Activated T-cell treated with anti-CD3 and anti-CD28 coated beads, Interleukin-2, amount 50 U/mL, for 4 hours (primary cell): ENCODE data around the gene ANTXR1. TPM values are rescaled to one million over a fixed set of nuclear protein-coding genes. Genes with fewer than 3 reads are reported as not detected.

Source experiments
- ATAC-seq, 2 donors: fragments of 200-7000 bp; cut with Tn5 transposase; one replicate each; pipeline ENCODE4 v1.10.0; 2021
- DNase-seq: peaks from one replicate; pipeline ENCODE4 v3.0.0-alpha.2; 2020
- H3K27me3 Mint-ChIP-seq: one replicate; pipeline ENCODE4 v1.8.0; 2021; ENCODE audit warnings: low read depth, mixed read lengths
- H3K36me3 Mint-ChIP-seq: one replicate; pipeline ENCODE4 v1.8.0; 2022; ENCODE audit warnings: mixed read lengths; ENCODE audit not compliant: insufficient read depth
- H3K4me1 Mint-ChIP-seq: one replicate; pipeline ENCODE4 v1.8.0; 2021; ENCODE audit warnings: low read depth, mixed read lengths
- H3K4me3 Mint-ChIP-seq: one replicate; pipeline ENCODE4 v1.8.0; 2021; ENCODE audit warnings: mild to moderate bottlenecking, moderate library complexity, mixed read lengths
- H3K9me3 Mint-ChIP-seq: one replicate; pipeline ENCODE4 v1.8.0; 2021; ENCODE audit warnings: mixed read lengths
- total RNA-seq, 3 donors: library from RNA; stranded (reverse); gene quantifications; one replicate each; pipeline ENCODE4 v1.2.1, GENCODE V29; 2021

ANTXR1 gene
- total RNA-seq, 3 donors from 2014 or later, result 0.40 to 0.79 (median 0.43) TPM

DNA sequence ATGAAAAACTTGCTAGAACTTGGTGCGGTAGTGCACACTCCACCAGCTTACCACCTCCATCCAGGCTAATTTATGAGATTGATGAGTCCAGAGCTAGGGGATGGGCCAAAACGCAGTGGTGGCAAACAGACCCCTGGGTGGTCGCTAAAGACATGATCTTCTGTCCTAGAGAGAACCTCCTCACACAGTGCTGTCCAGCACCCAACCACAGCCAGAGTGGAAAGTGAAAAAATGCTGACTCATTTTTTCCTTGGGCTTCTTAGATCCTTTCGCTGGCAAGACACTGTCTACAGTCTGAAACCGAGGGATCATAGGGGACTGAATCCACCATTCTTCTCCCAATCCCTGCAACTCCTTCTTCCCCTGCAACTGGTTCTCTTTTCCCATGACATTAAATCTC is 4.1 kb downstream of the ANTXR1 start:
- Mint-ChIP-seq H3K36me3 (no peaks in the 10 kb centered on the region), H3K9me3 (no peaks in the 10 kb centered on the region), H3K4me3 (no peak overlapping the region), H3K27me3 (peaks cover 77% of the 10 kb centered on the region), H3K4me1 (peaks cover 13% of the 10 kb centered on the region)
- no peak for ATAC-seq
- DNase-seq, result no peak

DNA sequence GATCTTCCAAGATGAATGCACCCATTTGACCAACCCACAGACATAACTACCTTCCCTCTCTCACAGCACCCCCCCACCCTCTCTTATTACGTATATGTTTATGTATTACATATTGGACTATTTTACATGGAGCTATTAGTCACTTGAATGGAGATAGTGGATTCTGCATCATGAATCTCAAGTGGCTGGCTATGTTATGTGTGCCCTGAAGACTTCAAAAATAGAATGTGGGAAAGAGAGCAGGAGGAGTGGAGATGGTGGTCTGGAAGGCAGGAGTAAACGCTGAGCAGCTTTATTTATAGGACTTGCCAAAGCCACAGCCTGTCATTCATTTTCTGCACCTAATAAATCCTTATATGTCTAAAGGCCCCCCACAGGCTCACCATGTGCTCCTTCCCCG is 4.9 kb downstream of the ANTXR1 start:
- Mint-ChIP-seq H3K4me3 (no peak overlapping the region), H3K27me3 (peaks cover 69% of the 10 kb centered on the region), H3K4me1 (peaks cover 8% of the 10 kb centered on the region), H3K36me3 (no peaks in the 10 kb centered on the region), H3K9me3 (no peaks in the 10 kb centered on the region)
- DNase-seq (no peak), ATAC-seq (no peak)

- Mint-ChIP-seq H3K4me1 (peaks cover 7% of the 10 kb centered on the region), H3K27me3 (peaks cover 64% of the 10 kb centered on the region), H3K9me3 (no peaks in the 10 kb centered on the region), H3K4me3 (no peak overlapping the region), H3K36me3 (no peaks in the 10 kb centered on the region)
- DNase-seq, result no peak
- ATAC-seq, result no peak
These were observed 5.7 kb downstream of the ANTXR1 start for GRCh38 chr2:69018678-69019095.

DNA sequence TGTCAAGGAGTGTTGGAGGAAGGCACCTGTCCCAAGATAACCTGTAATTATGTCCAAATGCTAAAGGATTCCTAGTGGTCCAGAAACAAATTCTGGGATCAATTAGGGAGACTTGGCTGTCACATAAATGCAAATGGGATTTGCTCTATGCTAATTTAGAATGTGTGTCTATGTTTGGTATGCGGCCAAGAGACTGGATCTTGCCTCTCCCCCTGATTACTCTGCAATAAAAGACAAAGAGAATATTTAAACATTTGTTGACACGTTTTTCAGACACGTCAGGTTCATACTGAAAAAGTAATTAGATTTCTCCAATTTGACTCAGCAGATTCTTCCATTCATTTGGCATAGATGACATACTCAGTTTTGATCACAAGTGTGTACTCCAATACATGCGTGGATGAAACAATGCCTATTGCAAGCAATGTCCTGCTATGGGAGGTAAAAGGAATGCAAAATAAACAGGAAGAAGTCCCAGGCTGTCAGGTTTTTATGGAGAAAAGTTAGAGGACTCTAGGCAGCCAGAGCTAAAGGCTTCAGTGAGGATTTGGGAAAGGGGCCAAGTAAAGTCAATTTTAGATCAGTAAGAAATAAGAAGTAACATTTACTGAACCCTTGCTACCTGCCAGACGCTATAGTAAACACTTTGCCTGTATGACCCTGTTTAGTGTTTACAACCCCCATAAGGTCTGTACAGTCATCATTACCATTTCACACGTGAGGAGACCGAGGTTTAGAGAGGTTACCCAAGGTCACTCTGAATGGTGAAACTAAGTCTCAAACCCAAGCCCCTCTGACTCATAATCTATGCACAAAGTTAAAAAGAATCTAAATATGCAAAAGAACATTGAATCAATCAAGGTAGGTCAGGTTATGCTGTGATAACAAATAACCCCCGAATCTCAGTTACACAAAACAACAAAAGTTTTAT is 7.8 kb downstream of the ANTXR1 start:
- H3K9me3 Mint-ChIP-seq, result no peaks in the 10 kb centered on the region
- H3K36me3 Mint-ChIP-seq, result no peaks in the 10 kb centered on the region
- no peak overlapping the region for H3K4me3 Mint-ChIP-seq
- no peaks in the 10 kb centered on the region for H3K4me1 Mint-ChIP-seq
- DNase-seq, result no peak
- H3K27me3 Mint-ChIP-seq, result peaks cover 49% of the 10 kb centered on the region
- peak; percentile 38 to 51 for ATAC-seq

- Mint-ChIP-seq H3K9me3 (no peaks in the 10 kb centered on the region), H3K4me3 (no peak overlapping the region), H3K4me1 (no peaks in the 10 kb centered on the region), H3K27me3 (peaks cover 47% of the 10 kb centered on the region), H3K36me3 (no peaks in the 10 kb centered on the region)
- DNase-seq (no peak), ATAC-seq (no peak)
These were observed 8.7 kb downstream of the ANTXR1 start for GRCh38 chr2:69021727-69022126.

DNA sequence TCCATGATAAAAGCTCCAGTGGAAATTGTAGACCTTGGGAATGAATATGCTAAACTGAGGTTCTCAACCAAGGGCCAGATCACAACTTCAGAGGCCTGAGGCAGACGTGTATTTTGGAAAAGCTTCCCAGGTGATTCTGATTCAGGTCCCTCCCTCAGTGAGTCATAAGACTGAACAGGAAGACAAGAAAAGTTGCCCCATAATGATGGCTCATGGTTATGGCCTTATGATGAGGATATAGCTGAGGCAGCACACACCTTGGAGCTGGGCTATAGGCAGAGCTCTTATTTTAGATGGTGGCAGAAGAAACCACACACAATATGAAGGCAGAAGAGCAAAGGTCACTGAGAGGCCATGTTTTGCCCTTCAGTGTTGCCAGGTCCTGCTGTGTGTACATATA is 9.6 kb downstream of the ANTXR1 start:
- Mint-ChIP-seq H3K36me3 (no peaks in the 10 kb centered on the region), H3K4me1 (no peaks in the 10 kb centered on the region), H3K9me3 (no peaks in the 10 kb centered on the region), H3K4me3 (no peak overlapping the region), H3K27me3 (peaks cover 41% of the 10 kb centered on the region)
- DNase-seq (no peak), ATAC-seq (peak in 1 of 2 donors; percentile 23)

- Mint-ChIP-seq H3K9me3 (peaks cover 3% of the 10 kb centered on the region), H3K36me3 (no peaks in the 10 kb centered on the region), H3K4me3 (no peak overlapping the region), H3K27me3 (peaks cover 37% of the 10 kb centered on the region), H3K4me1 (no peaks in the 10 kb centered on the region)
- DNase-seq (no peak), ATAC-seq (no peak)
These were observed 10.3 kb downstream of the ANTXR1 start for GRCh38 chr2:69023236-69023635.

- no peaks in the 10 kb centered on the region for H3K4me1 Mint-ChIP-seq
- peaks cover 27% of the 10 kb centered on the region for H3K27me3 Mint-ChIP-seq
- DNase-seq, result no peak
- no peak overlapping the region for H3K4me3 Mint-ChIP-seq
- H3K36me3 Mint-ChIP-seq, result no peaks in the 10 kb centered on the region
- peaks cover 3% of the 10 kb centered on the region for H3K9me3 Mint-ChIP-seq
- peak in 1 of 2 donors; percentile 38 for ATAC-seq
These were observed 13.0 kb downstream of the ANTXR1 start for GRCh38 chr2:69026026-69026425.

GRCh38 chr2:69026691-69027459 is 13.9 kb downstream of the ANTXR1 start:
- no peak for DNase-seq
- Mint-ChIP-seq H3K27me3 (peaks cover 22% of the 10 kb centered on the region), H3K4me3 (no peak overlapping the region), H3K9me3 (peaks cover 3% of the 10 kb centered on the region), H3K36me3 (no peaks in the 10 kb centered on the region), H3K4me1 (no peaks in the 10 kb centered on the region)
- ATAC-seq, result no peak

GRCh38 chr2:69030800-69031428 is 17.9 kb downstream of the ANTXR1 start:
- H3K4me3 Mint-ChIP-seq, result no peak overlapping the region
- H3K27me3 Mint-ChIP-seq, result peaks cover 22% of the 10 kb centered on the region
- DNase-seq, result no peak
- H3K4me1 Mint-ChIP-seq, result no peaks in the 10 kb centered on the region
- H3K36me3 Mint-ChIP-seq, result no peaks in the 10 kb centered on the region
- no peak for ATAC-seq
- H3K9me3 Mint-ChIP-seq, result peaks cover 3% of the 10 kb centered on the region

GRCh38 chr2:69031466-69031865 is 18.5 kb downstream of the ANTXR1 start:
- H3K36me3 Mint-ChIP-seq, result no peaks in the 10 kb centered on the region
- no peaks in the 10 kb centered on the region for H3K4me1 Mint-ChIP-seq

GRCh38 chr2:69032336-69032735 is 19.4 kb downstream of the ANTXR1 start:
- DNase-seq (no peak), ATAC-seq (no peak)
- Mint-ChIP-seq H3K27me3 (peaks cover 25% of the 10 kb centered on the region), H3K9me3 (peaks cover 3% of the 10 kb centered on the region), H3K4me3 (no peak overlapping the region), H3K36me3 (no peaks in the 10 kb centered on the region), H3K4me1 (no peaks in the 10 kb centered on the region)

More at GRCh38 chr2:69031466-69031865, 18.5 kb downstream of the ANTXR1 start:
- Mint-ChIP-seq H3K9me3 (peaks cover 3% of the 10 kb centered on the region), H3K4me3 (no peak overlapping the region), H3K27me3 (peaks cover 19% of the 10 kb centered on the region)
- ATAC-seq (no peak), DNase-seq (no peak)

DNA sequence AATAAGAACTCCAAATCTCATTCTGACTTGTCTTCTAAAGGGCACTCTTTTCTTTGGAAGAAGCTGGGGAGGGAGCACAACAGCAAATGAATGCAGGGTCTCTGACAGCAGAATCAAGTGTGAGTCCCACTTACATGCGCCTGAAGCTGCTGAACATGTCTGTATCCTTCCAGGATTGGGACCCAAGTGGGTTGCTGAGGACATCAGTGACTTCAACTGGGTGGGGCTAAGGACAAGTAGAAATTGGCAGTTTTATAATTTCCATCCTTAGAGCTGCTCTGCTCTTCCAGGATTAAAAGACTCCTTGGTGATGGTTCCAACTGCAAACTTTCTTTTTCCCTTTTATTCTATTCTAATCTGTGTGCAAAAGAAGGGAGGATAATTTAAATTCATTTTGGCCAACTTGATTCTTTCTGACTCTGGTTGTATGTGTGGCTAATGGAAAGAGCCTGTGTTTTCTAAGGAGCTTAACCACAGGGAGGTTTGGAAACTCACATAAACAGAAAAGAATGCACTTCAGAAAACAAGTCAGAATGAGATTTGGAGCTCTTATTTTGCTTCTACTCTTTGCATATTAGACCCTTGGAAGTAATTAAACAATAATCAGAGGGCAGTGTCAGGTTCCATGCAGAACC is 20.6 kb downstream of the ANTXR1 start:
- Mint-ChIP-seq H3K4me3 (no peak overlapping the region), H3K36me3 (no peaks in the 10 kb centered on the region), H3K9me3 (no peaks in the 10 kb centered on the region), H3K27me3 (peaks cover 26% of the 10 kb centered on the region), H3K4me1 (no peaks in the 10 kb centered on the region)
- DNase-seq (no peak), ATAC-seq (no peak)

- ATAC-seq (no peak), DNase-seq (no peak)
- Mint-ChIP-seq H3K4me3 (no peak overlapping the region), H3K4me1 (no peaks in the 10 kb centered on the region), H3K36me3 (no peaks in the 10 kb centered on the region), H3K27me3 (peaks cover 26% of the 10 kb centered on the region), H3K9me3 (no peaks in the 10 kb centered on the region)
These were observed 21.1 kb downstream of the ANTXR1 start for GRCh38 chr2:69034122-69034521.
